Measurements from ENCODE around the gene ITGAD.
A peak's percentile ranks its signal among the peaks of the same experiment; 100 is the strongest.

- 0 out of 2 replicates have a peak, but pooled peaks have one; percentile 5 for TF ChIP-seq GATA2 (IDR thresholded peaks at IDR 0.05; ENCODE audit: low read depth, low read length)
- TF ChIP-seq GATA3 (IDR thresholded peaks at IDR 0.05; ENCODE audit: low read depth, low read length) = no peak
Measured at GRCh38 chr16:31458844-31459686, 65.9 kb downstream of the ITGAD start, which contains the start of gene ARMC5.

All from SH-SY5Y (cell line).